Epithelial cell of proximal tubule (primary cell): ENCODE measurements around the gene NARS2. TPM values are rescaled to one million over a fixed set of nuclear protein-coding genes. Genes with fewer than 3 reads are reported as not detected.
"Not testable (repeated sequence)": the region's sequence is repeated elsewhere in the genome, so short reads cannot be mapped to it uniquely, and the experiment has no call there.

Experiments
- DNase-seq: peaks from one replicate; pipeline ENCODE4 v3.0.0-alpha.2; 2011; ENCODE audit warnings: low read depth
- H3K4me3 ChIP-seq: 2 replicates; pipeline ENCODE4 v1.5.1; 2011; ENCODE audit warnings: low read depth, mild to moderate bottlenecking, low read length
- CTCF ChIP-seq: conservative IDR thresholded peaks from 2 replicates; pipeline ENCODE4 v1.5.1; 2012; ENCODE audit warnings: low read depth, mild to moderate bottlenecking, low read length
- total RNA-seq: library from RNA; depleted of rRNA; stranded (reverse); fragments of >200 nt; gene quantifications from 2 replicates; pipeline ENCODE4 v1.2.3, GENCODE V29; 2015

The NARS2 gene
- total RNA-seq, 1 donor from 2014 or later, result 28.4 TPM

DNA sequence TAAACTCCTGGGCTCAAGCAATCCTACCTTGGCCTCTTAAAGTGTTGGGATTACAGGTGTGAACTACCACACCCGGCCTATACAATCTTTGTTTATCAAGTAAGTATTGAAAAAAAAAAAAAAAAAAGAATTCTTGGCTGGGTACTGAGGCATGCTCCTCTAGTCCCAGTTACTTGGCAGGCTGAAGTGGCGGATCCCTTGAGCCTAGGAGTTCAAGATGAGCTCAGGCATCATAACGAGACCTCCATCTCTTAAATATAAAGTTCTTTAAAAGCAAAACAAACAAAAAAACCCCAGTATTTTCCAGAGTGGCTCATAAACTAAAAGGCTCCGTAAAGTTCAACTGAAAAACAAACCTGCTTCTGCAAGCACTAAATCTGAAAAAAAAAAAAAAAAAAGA is 106.7 kb downstream of the NARS2 start:
- DNase-seq, result no peak
- H3K4me3 ChIP-seq, result no peak overlapping the region
- no peak for TF ChIP-seq CTCF

GRCh38 chr11:78467370-78467769 is 107.3 kb downstream of the NARS2 start:
- DNase-seq, result no peak
- TF ChIP-seq CTCF, result no peak
- H3K4me3 ChIP-seq, result no peak overlapping the region

DNA sequence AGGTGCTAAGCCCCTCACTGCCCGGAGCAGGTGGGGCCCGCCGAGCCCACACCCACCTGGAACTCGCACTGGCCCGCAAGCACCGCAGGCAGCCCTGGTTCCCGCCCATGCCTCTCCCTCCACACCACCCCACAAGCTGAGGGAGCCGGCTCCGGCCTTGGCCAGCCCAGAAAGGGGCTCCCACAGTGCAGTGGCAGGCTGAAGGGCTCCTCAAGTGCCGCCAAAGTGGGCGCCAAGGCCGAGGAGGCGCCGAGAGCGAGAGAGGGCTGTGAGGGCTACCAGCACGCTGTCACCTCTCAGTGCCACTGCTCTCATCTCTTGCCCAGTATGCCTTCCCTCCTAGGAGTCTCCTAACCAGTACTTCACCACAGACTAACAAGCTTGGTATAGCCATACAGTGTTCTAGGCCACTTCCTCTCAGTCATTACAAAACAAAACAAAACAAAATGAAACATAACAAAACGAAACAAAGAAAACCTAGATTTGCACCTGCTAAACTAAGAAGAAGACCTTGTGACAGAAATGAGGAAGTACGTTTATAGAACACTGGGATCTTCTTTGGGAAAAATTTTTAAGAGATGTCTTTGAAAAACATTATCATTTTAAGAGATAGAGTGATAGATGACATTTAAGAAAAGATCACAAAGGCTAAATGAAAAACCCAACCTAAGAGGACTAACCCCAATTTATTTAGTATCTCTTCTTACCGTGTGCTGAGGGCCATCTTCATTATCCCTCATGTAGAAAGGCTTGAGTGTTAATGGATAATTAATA is 109.3 kb downstream of the NARS2 start:
- H3K4me3 ChIP-seq, result no peak overlapping the region
- no peak for DNase-seq
- no peak for TF ChIP-seq CTCF

- H3K4me3 ChIP-seq, DNase-seq: not testable (repeated sequence)
These were observed 109.9 kb downstream of the NARS2 start for GRCh38 chr11:78464787-78465168.

DNA sequence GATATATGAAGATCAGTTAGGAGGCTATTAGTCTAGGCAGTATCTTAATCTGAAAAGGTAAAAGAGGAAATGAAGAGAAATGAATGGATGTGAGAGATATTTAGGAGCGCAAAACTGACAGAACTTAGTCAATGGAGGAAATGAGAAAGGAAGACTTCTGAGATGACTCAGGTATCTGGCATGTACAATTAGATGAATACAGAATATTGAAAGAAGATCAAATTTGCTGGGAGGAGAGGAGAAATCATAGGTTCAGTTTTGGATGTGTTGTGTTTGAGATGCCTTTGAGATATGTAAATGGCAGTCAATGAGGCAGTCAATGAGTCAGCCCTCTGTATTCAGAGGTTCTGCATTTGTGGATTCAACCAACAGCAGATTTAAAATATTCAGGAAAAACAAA is 114.2 kb downstream of the NARS2 start:
- DNase-seq, result no peak
- H3K4me3 ChIP-seq, result no peak overlapping the region
- no peak for TF ChIP-seq CTCF

DNA sequence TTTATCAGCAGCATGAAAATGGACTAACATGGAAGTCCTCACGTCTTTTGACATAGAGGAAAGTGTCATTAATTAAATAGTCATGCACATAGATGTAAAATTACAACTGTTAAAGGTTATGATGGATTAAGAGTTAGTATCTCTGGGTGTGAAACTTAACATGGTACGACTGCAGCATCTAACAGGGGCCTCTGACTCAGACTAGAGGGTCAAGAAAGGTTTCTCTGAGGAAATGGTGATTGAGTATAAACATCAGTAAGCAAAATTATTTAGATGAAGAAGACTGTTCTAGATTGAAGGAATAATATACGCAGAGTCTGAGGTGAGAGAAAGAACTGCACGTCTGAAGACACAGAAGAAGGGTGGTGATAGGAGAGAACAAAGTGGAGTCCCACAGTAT is 114.9 kb downstream of the NARS2 start:
- no peak overlapping the region for H3K4me3 ChIP-seq
- no peak for DNase-seq
- no peak for TF ChIP-seq CTCF

- H3K4me3 ChIP-seq, result no peak overlapping the region
- no peak for TF ChIP-seq CTCF
- no peak for DNase-seq
These were observed 117.2 kb downstream of the NARS2 start for GRCh38 chr11:78457448-78457847.
